Tibial nerve (tissue), 4 donors: Measurements from ENCODE around the gene MED31.
"Not testable (repeated sequence)": the region's sequence is repeated elsewhere in the genome, so short reads cannot be mapped to it uniquely, and the experiment has no call there.

Experiments
- CTCF ChIP-seq, 5 experiments: fragments of 200-600 bp in 3 of 5; fragments of 450-650 bp in 2 of 5; sonication (generic) in 3 of 5; IDR thresholded peaks; one replicate each; pipeline ENCODE4 v1.5.1; 2016 to 2019; ENCODE audit warnings: antibody characterized with exemption in 5 of 5, mild to moderate bottlenecking in 3 of 5, moderate library complexity in 2 of 5
- EP300 ChIP-seq, 2 donors: sonication (generic); formaldehyde crosslinking; IDR thresholded peaks; one replicate each; pipeline ENCODE4 v1.6.1; 2017; ENCODE audit warnings: antibody characterized with exemption in 2 of 2, mild to moderate bottlenecking in 1 of 2
- POLR2A ChIP-seq, 2 donors: fragments of 450-650 bp; IDR thresholded peaks; one replicate each; pipeline ENCODE4 v1.6.1; 2017; ENCODE audit warnings: antibody characterized with exemption in 2 of 2, mild to moderate bottlenecking in 2 of 2, moderate library complexity in 2 of 2

- TF ChIP-seq CTCF, EP300, POLR2A (IDR thresholded peaks at IDR 0.05): not testable (repeated sequence)
These were observed 58.0 kb downstream of the MED31 start for GRCh38 chr17:6593371-6593770.
